HG03064 (cell line): ENCODE data around the gene WDR44.
"Not testable (repeated sequence)": the region's sequence is repeated elsewhere in the genome, so short reads cannot be mapped to it uniquely, and the experiment has no call there.

ENCODE experiments used
- ATAC-seq: cut with Tn5 transposase; IDR thresholded peaks from one replicate; pipeline ENCODE4 v1.9.1; 2021; ENCODE audit warnings: low read depth; ENCODE audit not compliant: unreplicated experiment

Gene WDR44

GRCh38 chrX:118474586-118474985 is 128.7 kb downstream of the WDR44 start:
- ATAC-seq = no peak

- ATAC-seq = no peak
Measured at GRCh38 chrX:118475903-118476302, 130.0 kb downstream of the WDR44 start.

GRCh38 chrX:118480172-118480571 is 134.3 kb downstream of the WDR44 start:
- ATAC-seq = no peak

GRCh38 chrX:118482384-118482783 is 136.5 kb downstream of the WDR44 start:
- not testable (repeated sequence) for ATAC-seq

GRCh38 chrX:118484216-118484903 is 138.5 kb downstream of the WDR44 start:
- ATAC-seq = no peak

GRCh38 chrX:118486693-118487092 is 140.8 kb downstream of the WDR44 start:
- not testable (repeated sequence) for ATAC-seq

GRCh38 chrX:118493016-118493415 is 147.1 kb downstream of the WDR44 start:
- no peak for ATAC-seq

- ATAC-seq = no peak
Measured at GRCh38 chrX:118493653-118494297, 147.9 kb downstream of the WDR44 start.

GRCh38 chrX:118495061-118495921 is 149.4 kb downstream of the WDR44 start, which contains the start of gene DOCK11:
Gene DOCK11 (plus strand): TSS chrX:118495815. CDS start chrX:118495972, 157 bp downstream.
- ATAC-seq = peak; percentile 70

- ATAC-seq = peak; percentile 48
Measured at GRCh38 chrX:118495958-118496762, 150.3 kb downstream of the WDR44 start.

GRCh38 chrX:118496763-118497079 is 150.8 kb downstream of the WDR44 start:
- ATAC-seq = no peak

GRCh38 chrX:118497180-118497818 is 151.4 kb downstream of the WDR44 start:
- ATAC-seq = no peak

GRCh38 chrX:118498351-118498750 is 152.4 kb downstream of the WDR44 start:
- ATAC-seq = no peak

GRCh38 chrX:118498755-118499154 is 152.8 kb downstream of the WDR44 start:
- ATAC-seq = no peak

- ATAC-seq = no peak
Measured at GRCh38 chrX:118499295-118499694, 153.4 kb downstream of the WDR44 start.
